ENCODE results near the gene MYO1E.
"Not testable (repeated sequence)": the region's sequence is repeated elsewhere in the genome, so short reads cannot be mapped to it uniquely, and the experiment has no call there.

MYO1E gene

GRCh38 chr15:59127255-59127654 is 245.4 kb downstream of the MYO1E start:
- not testable (repeated sequence) for DNase-seq (ENCODE audit: low read depth)

DNA sequence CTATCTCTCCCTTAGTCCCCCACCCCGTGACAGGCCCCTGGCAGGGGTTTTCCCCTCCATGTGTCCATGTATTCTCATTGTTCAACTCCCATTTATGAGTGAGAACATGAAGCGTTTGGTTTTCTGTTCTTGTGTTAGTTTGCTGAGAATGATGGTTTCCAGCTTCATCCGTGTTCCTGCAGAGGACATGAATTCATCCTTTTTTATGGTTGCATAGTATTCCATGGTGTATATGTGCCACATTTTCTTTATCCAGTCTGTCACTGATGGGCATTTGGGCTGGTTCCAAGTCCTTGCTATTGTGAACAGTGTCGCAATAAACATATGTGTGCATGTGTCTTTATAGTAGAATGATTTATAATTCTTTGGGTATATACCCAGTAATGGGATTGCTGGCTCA is 247.0 kb downstream of the MYO1E start:
- DNase-seq (ENCODE audit: low read depth): not testable (repeated sequence)

DNA sequence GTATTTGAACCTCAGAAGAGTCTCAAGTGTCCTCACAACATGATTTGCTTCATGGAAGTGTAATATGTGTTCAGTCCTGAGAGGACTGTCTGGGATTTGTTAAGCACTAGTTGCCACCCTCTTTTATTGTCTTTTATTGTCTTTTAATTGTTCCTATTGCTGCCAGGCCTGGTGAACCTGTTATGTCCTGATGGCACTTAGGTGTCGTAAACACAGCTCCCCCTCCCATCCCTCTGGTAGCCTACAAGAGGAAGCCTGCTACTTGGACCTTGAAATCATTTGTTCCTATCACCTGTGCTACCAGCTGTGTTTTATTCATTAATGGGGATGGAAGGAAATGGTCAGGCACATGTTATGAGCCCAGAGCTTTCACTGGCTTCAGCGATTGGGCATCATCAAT is 248.4 kb downstream of the MYO1E start:
- DNase-seq (ENCODE audit: low read depth): no peak

DNA sequence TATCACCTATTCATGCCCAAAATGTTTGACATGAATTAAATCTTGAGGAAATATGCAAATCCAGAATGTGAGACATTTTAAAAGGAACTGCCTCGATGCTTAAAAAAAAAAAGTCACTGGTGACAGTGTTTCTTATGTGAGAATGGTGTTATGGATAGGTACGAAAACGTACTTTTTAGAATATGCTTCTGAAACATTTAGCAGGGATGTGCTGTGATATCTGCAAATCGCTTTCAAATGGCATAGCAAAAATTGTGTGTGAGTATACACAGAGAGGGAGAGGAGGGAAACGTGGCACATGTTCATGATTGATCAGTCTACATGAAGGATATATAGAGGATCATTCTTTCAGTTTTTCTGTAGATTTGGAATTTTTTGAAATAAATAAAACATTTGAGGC is 251.7 kb downstream of the MYO1E start:
- DNase-seq (ENCODE audit: low read depth): no peak

DNA sequence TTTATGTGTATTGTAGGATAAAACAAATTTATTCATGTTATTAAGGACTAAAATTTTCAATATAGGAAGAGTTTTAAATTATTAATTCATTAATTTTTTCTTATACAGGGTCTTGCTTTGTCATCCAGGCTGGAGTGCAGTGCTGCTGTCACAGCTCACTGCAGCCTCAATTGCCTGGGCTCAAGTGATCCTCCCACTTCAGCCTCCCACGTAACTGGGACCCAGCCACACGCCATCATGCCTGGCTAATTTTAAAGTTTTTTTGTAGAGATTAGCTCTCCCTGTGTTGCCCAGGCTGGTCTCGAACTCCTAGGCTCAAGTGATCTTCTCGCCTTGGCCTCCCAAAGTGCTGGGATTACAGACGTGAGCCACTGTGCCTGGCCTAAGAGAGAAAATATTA is 253.0 kb downstream of the MYO1E start:
- no peak for DNase-seq (ENCODE audit: low read depth)

- DNase-seq (ENCODE audit: low read depth): no peak
These were observed 255.9 kb downstream of the MYO1E start for GRCh38 chr15:59116771-59117170.

DNA sequence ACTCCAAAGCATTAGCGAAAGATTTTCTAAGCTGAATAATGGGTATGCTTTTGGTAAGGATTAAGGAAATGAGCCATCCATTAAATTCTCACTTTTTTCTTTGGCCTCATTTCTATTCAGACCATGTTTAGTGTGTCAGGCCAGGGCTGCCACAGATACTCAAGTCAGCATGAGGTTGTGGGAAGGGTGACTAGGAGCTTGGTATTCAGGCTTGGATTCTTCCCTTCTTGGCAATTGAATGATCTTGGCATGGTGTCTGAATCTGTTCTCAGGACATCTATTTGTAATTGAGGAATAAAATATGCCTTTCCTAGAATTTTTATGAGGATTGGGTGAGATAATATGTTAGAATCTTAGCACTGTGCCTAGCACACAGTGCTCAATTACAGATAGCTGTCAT is 256.5 kb downstream of the MYO1E start:
- no peak for DNase-seq (ENCODE audit: low read depth)

DNA sequence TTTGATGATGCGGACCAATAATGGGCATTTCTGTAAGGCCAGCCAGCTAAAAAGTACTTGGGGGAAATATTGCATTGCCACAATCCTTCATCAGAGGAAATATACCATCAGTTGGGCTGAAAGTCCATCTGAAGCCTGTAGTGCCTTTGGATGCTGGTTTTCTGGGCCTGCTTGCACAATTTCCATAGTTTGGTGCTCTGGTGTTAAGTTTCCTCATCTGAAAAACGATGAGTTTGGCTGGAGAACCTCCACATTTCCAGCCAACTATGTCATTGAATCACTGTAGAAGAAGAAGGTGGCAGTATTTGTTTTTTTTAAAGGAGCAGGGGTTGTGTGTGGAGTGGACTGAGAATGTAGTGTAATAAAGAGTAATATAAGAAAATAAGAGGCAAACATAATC is 257.6 kb downstream of the MYO1E start:
- DNase-seq (ENCODE audit: low read depth): no peak

DNA sequence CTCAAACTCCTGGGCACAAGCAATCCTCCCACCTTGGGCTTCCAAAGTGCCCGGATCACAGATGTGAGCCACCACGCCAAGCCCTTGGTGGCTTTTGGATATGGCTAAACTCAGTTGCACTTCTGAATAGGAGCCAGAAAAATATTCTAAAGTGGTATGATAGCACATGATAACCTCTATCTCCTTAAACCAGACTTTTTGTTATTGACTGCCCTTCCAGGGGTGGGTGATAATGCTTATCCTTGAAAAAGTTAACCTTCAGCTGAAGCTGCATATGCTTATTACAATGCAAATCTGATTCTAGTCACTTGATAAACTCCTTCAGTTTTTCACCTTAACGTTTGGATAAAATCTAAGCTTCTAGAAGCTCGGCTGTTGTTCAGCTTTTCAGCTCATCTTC is 261.4 kb downstream of the MYO1E start:
- no peak for DNase-seq (ENCODE audit: low read depth)

GRCh38 chr15:59105854-59106253 is 266.8 kb downstream of the MYO1E start:
- DNase-seq (ENCODE audit: low read depth): no peak

GRCh38 chr15:59104912-59105732 is 267.5 kb downstream of the MYO1E start, which contains the start of gene CCNB2:
TSS of gene CCNB2 (plus strand) at chr15:59105146. CDS start at chr15:59105269, 123 bp downstream.
- peak; percentile 98 for DNase-seq (ENCODE audit: low read depth)

- DNase-seq (ENCODE audit: low read depth): no peak
These were observed 268.1 kb downstream of the MYO1E start for GRCh38 chr15:59104602-59104911.

GRCh38 chr15:59099162-59099685 is 273.4 kb downstream of the MYO1E start:
- DNase-seq (ENCODE audit: low read depth): no peak

DNA sequence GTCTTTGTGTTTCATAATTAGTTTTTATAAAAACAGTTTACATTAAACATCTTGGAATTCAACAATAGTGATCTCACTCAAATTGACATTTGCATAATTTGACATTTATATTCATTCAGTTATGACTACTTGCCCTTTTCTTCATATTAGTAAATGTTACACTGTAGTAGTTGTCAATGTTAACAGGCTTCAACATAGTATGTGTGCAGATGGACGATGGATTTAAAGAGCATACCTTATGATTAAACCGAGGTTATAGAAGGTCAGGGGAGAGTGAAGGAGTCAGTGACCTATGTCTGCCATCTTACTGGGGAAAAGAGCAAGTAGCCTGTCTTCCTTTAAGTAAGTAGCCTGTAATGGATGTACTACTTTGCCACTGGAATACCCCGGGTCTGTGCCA is 276.2 kb downstream of the MYO1E start:
- no peak for DNase-seq (ENCODE audit: low read depth)

DNA sequence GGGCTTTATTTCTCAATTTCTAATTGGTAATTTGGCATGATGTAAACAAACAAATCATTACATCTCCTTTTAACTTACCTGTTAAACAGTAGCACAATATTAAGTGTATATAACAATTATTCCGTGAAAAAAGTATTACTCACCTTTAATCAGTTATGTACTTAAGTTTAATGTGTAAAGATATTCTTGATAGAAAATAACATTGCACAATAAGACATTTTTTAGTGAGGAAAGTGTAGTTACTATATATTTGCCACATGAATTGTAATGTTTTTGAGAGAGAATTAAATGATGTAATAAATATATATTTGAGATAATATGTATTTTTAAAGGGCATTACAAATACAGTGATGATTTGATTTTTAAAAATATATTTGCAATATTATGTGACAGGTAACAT is 278.6 kb downstream of the MYO1E start:
- no peak for DNase-seq (ENCODE audit: low read depth)

DNA sequence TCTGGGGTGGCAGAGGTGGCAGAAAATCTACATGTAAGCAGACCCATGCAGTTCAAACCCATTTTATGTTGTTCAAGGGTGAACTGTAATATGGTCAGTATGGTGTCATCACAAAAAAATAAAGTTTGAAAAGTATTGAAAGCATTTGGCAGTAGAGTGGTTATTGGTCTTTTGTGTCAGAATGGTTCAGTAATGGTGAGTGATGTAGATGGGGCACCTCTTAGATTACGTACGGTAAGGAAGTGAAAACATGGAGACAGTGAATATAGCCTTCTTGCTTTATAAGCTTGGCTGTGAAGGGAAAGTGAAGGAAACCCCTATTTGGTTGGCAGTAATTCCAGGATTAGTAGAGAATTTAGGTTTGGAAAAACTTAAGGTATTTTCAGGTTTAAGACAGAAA is 284.9 kb downstream of the MYO1E start:
- DNase-seq (ENCODE audit: low read depth): no peak
